Ecto neural progenitor cell (in vitro differentiated cells): ENCODE results near the gene TRIM62.
"Not testable (repeated sequence)": the region's sequence is repeated elsewhere in the genome, so short reads cannot be mapped to it uniquely, and the experiment has no call there.

ENCODE experiments used
- DNase-seq: peaks from one replicate; pipeline ENCODE4 v3.0.0-alpha.2; 2018; ENCODE audit warnings: low spot score

TRIM62 gene

DNA sequence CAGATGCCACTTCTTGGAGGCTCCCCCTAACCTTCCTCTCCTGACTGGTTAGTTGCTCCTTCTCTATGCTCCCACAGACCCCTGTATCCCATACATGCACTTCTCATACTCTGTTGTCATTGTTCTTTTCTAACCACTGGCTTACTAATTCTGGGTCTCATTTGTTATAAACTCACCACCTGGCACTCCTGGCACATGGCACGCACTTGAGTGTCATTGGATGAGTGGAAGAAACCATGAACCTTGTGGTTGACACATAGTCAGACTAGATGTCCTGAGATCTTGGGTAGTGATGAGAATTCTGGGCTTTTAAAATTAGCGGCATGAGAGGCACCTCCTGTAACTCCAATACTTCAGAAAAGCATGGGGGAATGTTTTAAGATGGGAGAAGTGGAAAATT is 49.3 kb downstream of the TRIM62 start:
- DNase-seq = no peak

GRCh38 chr1:33131191-33131590 is 50.7 kb downstream of the TRIM62 start:
- no peak for DNase-seq

- DNase-seq = no peak
Measured at GRCh38 chr1:33130297-33130696, 51.5 kb downstream of the TRIM62 start.

GRCh38 chr1:33128781-33129180 is 53.1 kb downstream of the TRIM62 start:
- DNase-seq = no peak

GRCh38 chr1:33127001-33127823 is 54.6 kb downstream of the TRIM62 start:
- peak; percentile 91 for DNase-seq

- DNase-seq = no peak
Measured at GRCh38 chr1:33126411-33127000, 55.3 kb downstream of the TRIM62 start.

DNA sequence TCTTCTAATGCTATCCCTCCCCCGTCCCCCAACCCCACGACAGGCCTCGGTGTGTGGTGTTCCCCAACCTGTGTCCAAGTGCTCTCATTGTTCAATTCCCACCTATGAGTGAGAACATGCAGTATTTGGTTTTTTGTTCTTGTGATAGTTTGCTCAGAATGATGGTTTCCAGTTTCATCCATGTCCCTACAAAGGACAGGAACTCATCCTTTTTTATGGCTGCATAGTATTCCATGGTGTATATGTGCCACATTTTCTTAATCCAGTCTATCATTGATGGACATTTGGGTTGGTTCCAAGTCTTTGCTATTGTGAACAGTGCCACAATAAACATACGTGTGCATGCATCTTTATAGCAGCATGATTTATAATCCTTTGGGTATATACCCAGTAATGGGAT is 57.2 kb downstream of the TRIM62 start:
- DNase-seq = not testable (repeated sequence)

DNA sequence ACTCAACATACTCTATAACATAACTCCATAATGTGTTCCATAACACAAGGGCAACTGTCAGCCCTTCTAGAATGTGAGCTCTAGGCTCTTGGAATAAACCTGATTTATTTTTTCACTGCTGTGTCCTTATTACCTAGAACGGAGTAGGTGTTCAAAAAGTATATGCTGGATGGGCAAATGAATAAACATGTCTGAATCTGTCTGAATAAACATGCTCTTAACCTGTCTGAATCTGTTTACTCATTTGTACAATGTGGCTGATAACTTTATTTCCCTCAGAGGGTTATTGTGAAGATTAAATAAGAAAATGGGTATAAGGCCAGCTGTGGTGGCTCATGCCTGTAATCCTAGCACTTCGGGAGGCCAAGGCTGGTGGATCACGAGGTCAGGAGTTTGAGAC is 58.6 kb downstream of the TRIM62 start:
- DNase-seq = no peak

- DNase-seq = no peak
Measured at GRCh38 chr1:33122483-33123178, 59.2 kb downstream of the TRIM62 start.

GRCh38 chr1:33121728-33122127 is 60.1 kb downstream of the TRIM62 start:
- no peak for DNase-seq

GRCh38 chr1:33120436-33121231 is 61.2 kb downstream of the TRIM62 start:
- DNase-seq = no peak

DNA sequence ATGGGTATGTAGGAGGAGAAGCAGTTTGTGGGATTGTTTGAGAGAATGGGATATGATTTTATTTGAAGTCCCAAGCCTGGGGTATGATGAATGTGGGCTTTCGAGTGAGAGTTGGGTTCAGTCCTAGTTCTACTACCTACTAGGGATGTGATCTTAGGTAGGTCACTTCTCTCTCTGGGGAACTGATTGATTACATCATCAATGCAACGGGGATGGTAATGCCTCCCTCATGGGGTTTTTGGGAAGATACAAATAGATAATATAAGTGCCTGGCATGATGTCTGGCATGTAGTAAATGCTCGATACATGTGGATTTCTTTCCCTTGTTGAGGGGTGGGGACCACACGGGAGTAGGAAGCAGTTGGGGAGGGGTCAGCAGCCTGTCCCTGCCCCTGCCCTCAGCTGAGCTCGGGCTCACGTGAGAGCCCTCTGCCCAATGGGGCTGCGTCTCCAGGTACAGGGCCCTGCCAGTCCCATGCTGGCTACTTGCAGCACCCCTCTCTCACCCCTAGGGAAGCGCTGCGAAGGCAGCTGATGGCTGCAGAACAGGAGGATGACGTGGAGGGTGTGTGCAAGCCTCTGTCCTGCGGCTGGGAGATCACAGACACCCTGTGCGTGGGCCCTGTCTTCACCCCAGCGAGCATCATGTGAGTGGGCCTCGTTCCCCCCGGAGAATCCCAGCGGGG is 62.2 kb downstream of the TRIM62 start:
- DNase-seq = no peak

- DNase-seq = no peak
Measured at GRCh38 chr1:33119050-33119449, 62.8 kb downstream of the TRIM62 start.

GRCh38 chr1:33118274-33118673 is 63.6 kb downstream of the TRIM62 start:
- no peak for DNase-seq

DNA sequence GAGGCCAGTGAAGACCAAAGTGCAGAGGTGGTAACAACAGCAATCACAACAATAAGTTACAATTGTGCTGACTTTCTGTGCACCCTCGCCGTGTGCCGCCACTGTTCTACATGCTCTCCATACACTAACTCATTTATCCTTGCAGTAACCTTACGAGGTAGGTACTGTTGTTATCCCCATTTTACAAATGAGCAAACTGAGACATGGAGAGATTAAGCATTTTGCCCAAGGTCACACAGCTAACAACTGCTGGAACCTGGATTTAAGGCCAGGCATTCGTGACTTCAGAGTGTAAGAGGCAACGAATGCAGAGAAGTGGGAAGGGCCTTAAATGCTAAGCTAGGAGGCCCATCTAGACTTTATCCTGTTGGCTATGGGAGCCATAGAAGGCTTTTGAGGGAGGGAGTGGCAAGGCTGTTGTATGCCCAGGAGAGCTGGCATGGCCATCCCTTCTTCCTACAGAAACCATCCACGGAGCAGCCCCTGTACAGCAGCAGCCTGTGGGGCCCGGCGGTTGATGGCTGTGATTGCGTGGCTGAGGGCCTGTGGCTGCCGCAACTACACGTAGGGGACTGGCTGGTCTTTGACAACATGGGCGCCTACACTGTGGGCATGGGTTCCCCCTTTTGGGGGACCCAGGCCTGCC is 64.3 kb downstream of the TRIM62 start:
- DNase-seq = no peak

DNA sequence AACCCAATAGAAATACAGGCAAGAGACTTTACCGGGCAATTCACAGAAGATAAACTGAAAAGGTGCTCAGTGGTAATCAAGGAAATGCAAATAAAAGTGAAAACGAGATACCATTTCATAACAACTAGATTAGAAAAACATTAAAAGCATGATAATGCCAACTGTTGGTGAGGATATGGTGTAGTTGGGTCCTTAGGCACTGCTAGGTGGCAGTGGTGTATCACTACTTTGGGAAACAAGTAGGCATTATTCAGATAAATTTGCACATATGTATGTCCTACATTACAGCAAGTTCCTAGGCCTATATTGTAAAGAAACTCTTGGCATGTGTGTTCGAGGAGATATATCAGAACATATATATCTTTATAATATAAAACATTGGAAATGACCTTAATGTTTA is 69.9 kb downstream of the TRIM62 start:
- no peak for DNase-seq

- no peak for DNase-seq
Measured at GRCh38 chr1:33110477-33110876, 71.4 kb downstream of the TRIM62 start.

DNA sequence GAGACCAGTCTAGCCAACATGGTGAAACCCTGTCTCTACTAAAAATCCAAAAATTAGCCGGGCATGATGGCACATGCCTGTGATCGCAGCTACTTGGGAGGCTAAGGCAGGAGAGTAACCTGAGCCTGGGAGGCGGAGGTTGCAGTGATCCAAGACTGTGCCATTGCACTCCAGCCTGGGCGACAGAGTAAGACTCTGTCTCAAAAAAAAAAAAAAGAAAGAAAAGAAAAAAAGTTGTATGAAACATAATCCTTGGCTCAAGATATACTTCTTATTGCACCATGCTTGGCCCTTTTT is 81.8 kb downstream of the TRIM62 start:
- not testable (repeated sequence) for DNase-seq

DNA sequence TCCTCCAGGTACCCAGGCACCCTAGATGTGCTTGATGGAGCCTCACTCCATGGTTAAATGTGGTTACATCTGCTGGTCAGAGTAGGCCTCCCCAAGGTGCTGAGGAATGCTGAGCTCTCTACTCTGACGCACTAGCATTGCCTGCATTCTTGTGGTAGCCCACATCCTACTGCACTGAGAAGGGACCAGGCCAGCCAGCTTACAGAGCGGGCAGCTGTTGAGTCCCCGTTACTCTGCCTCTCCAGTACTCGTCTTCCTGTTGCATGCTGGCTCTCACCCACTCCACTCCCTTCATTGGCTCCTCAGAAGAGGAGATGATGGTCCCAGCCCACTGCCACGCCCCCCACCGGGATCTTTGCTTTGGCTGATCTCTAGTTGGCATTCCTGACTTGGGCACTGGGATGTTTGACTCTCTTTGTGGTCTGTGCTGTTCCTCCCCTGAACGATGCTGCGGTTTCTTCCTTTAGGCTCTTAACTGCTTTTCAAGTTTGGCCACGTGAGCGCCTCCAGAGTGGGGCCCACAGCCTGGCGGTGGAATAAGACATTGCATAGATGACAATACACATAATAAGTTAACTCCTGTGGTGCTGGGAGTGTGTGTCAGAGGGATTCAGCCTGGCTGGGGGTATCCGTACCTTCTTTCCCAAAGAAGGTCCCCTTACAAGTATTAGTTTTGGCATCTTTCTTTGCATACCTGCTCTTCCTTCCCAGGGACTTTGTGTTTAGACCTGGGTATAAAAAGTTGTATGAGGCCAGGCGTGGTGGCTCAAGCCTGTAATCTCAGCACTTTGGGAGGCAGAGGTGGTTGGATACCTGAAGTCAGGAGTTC is 82.3 kb downstream of the TRIM62 start:
- DNase-seq = peak; percentile 51

GRCh38 chr1:33098371-33098770 is 83.5 kb downstream of the TRIM62 start:
- no peak for DNase-seq

- DNase-seq = no peak
Measured at GRCh38 chr1:33097762-33098161, 84.1 kb downstream of the TRIM62 start.
